GM23338 (cell line): ENCODE data around the gene CFAP74. TPM values are rescaled to one million over a fixed set of nuclear protein-coding genes. Genes with fewer than 3 reads are reported as not detected.

Experiments
- ATAC-seq: fragments of 200-7000 bp; cut with Tn5 transposase; 3 replicates; pipeline ENCODE4 v1.9.1; 2020
- DNase-seq: peaks from one replicate; pipeline ENCODE4 v3.0.0-alpha.2; 2015; ENCODE audit warnings: low spot score
- H2AFZ ChIP-seq: fragments of 200-600 bp; sonication (generic); 2 replicates; pipeline ENCODE4 v1.8.0; 2016; ENCODE audit warnings: antibody characterized with exemption, mild to moderate bottlenecking, moderate library complexity
- H3F3A ChIP-seq: fragments of 200-600 bp; sonication (generic); replicated peaks from 2 replicates; pipeline ENCODE4 v1.8.0; 2017; ENCODE audit warnings: antibody characterized with exemption, mixed run types, low read depth
- H3K27ac ChIP-seq: fragments of 200-600 bp; sonication (generic); 2 replicates; pipeline ENCODE4 v1.6.1; 2016; ENCODE audit warnings: low read depth
- H3K27me3 ChIP-seq: fragments of 200-600 bp; sonication (generic); 2 replicates; pipeline ENCODE4 v1.8.0; 2016; ENCODE audit warnings: mild to moderate bottlenecking, mixed run types, moderate library complexity; ENCODE audit not compliant: insufficient read depth
- H3K36me3 ChIP-seq: fragments of 200-600 bp; sonication (generic); 2 replicates; pipeline ENCODE4 v1.8.0; 2016; ENCODE audit warnings: mild to moderate bottlenecking; ENCODE audit not compliant: insufficient read depth
- H3K4me1 ChIP-seq: fragments of 200-600 bp; sonication (generic); 2 replicates; pipeline ENCODE4 v1.8.0; 2016; ENCODE audit warnings: mild to moderate bottlenecking, moderate library complexity; ENCODE audit not compliant: insufficient read depth
- H3K4me2 ChIP-seq: fragments of 200-600 bp; sonication (generic); 2 replicates; pipeline ENCODE4 v1.7.1; 2017; ENCODE audit warnings: mixed run types
- H3K4me3 ChIP-seq: fragments of 200-600 bp; sonication (generic); 2 replicates; pipeline ENCODE4 v1.6.1; 2016; ENCODE audit warnings: mixed run types
- H3K79me2 ChIP-seq: fragments of 200-600 bp; sonication (generic); replicated peaks from 2 replicates; pipeline ENCODE4 v1.8.0; 2017; ENCODE audit warnings: mild to moderate bottlenecking; ENCODE audit not compliant: insufficient read depth
- H3K9me2 ChIP-seq: fragments of 200-600 bp; sonication (generic); 2 replicates; pipeline ENCODE4 v1.8.0; 2017; ENCODE audit not compliant: insufficient read depth
- H4K20me1 ChIP-seq: fragments of 200-600 bp; sonication (generic); replicated peaks from 2 replicates; pipeline ENCODE4 v1.8.0; 2017; ENCODE audit warnings: mild to moderate bottlenecking; ENCODE audit not compliant: insufficient read depth
- H3K27ac Mint-ChIP-seq: 2 replicates; pipeline ENCODE4 v1.8.0; 2020; ENCODE audit warnings: inconsistent platforms, mild to moderate bottlenecking, moderate library complexity, mixed read lengths
- H3K27me3 Mint-ChIP-seq: 3 replicates; pipeline ENCODE4 v1.8.0; 2022; ENCODE audit warnings: low read depth, mild to moderate bottlenecking, moderate library complexity, mixed read lengths, inconsistent platforms; ENCODE audit not compliant: insufficient read depth, poor library complexity
- H3K36me3 Mint-ChIP-seq: 3 replicates; pipeline ENCODE4 v1.8.0; 2021; ENCODE audit warnings: low read depth, mild to moderate bottlenecking, inconsistent platforms, moderate library complexity, mixed read lengths
- H3K4me1 Mint-ChIP-seq: 3 replicates; pipeline ENCODE4 v1.8.0; 2020; ENCODE audit warnings: mild to moderate bottlenecking, inconsistent platforms, mixed read lengths
- H3K4me3 Mint-ChIP-seq: 3 replicates; pipeline ENCODE4 v1.8.0; 2021; ENCODE audit warnings: moderate library complexity, mild to moderate bottlenecking, inconsistent platforms, mixed read lengths
- H3K9me3 Mint-ChIP-seq: 3 replicates; pipeline ENCODE4 v1.8.0; 2020; ENCODE audit warnings: moderate library complexity, mild to moderate bottlenecking, inconsistent platforms, mixed read lengths
- CREB1 ChIP-seq: fragments of 250-450 bp; sonication (Bioruptor Pico); IDR thresholded peaks from 2 replicates; pipeline ENCODE4 v1.5.0; 2020; ENCODE audit warnings: low read depth, mild to moderate bottlenecking, moderate library complexity
- CTCF ChIP-seq, 2 experiments: fragments of 200-600 bp in 1 of 2; sonication (generic) in 1 of 2; conservative IDR thresholded peaks; 2 replicates each; pipeline versions ENCODE4 v1.5.1 to v1.6.1; 2016 to 2017; ENCODE audit warnings: antibody characterized with exemption in 2 of 2, low read depth in 2 of 2, mild to moderate bottlenecking in 2 of 2, moderate library complexity in 1 of 2
- ETS1 ChIP-seq: IDR thresholded peaks from 2 replicates; pipeline ENCODE4 v1.6.1; 2016; ENCODE audit warnings: antibody characterized with exemption
- EZH2 ChIP-seq: fragments of 200-600 bp; sonication (generic); IDR thresholded peaks from one replicate; pipeline ENCODE4 v1.8.0; 2017; ENCODE audit warnings: antibody characterized with exemption, mild to moderate bottlenecking, low read depth; ENCODE audit not compliant: unreplicated experiment
- EZH2phosphoT487 ChIP-seq: fragments of 200-600 bp; sonication (generic); IDR thresholded peaks from one replicate; pipeline ENCODE4 v1.8.1; 2018; ENCODE audit warnings: antibody characterized with exemption; ENCODE audit not compliant: unreplicated experiment
- JUNB ChIP-seq: IDR thresholded peaks from one replicate; pipeline ENCODE4 v1.6.1; 2016; ENCODE audit warnings: antibody characterized with exemption; ENCODE audit not compliant: unreplicated experiment
- NANOG ChIP-seq: IDR thresholded peaks from 2 replicates; pipeline ENCODE4 v1.6.1; 2016; ENCODE audit warnings: antibody characterized with exemption, borderline replicate concordance
- POLR2AphosphoS5 ChIP-seq: IDR thresholded peaks from 2 replicates; pipeline ENCODE4 v1.6.1; 2016; ENCODE audit warnings: antibody characterized with exemption, low read depth
- REST ChIP-seq: IDR thresholded peaks from one replicate; pipeline ENCODE4 v1.6.1; 2018; ENCODE audit warnings: antibody characterized with exemption; ENCODE audit not compliant: unreplicated experiment
- STAT1 ChIP-seq: IDR thresholded peaks from one replicate; pipeline ENCODE4 v1.6.1; 2016; ENCODE audit warnings: antibody characterized with exemption; ENCODE audit not compliant: unreplicated experiment
- ZNF114 ChIP-seq: fragments of 250-450 bp; sonication (Bioruptor Pico); IDR thresholded peaks from 2 replicates; pipeline ENCODE4 v1.5.0; 2020; ENCODE audit warnings: mild to moderate bottlenecking, moderate library complexity
- ZNF331 ChIP-seq: fragments of 250-450 bp; sonication (Bioruptor Pico); IDR thresholded peaks from 2 replicates; pipeline ENCODE4 v1.5.0; 2020; ENCODE audit warnings: low read depth, mild to moderate bottlenecking, moderate library complexity
- polyA plus RNA-seq: library from polyadenylated mRNA; unstranded; fragments of >200 nt; fragmentation: Nextera tagmentation; extraction: Ambion mirVana; gene quantifications from 2 replicates; pipeline ENCODE4 v1.2.1, GENCODE V29; 2016
- total RNA-seq: library from RNA; depleted of rRNA; stranded (reverse); fragments of >200 nt; shearing (Covaris generic); gene quantifications from 2 replicates; pipeline ENCODE4 v1.2.3, GENCODE V29; 2014

The CFAP74 gene
- total and polyA plus RNA-seq, 2 experiments from 2014 or later: 0.21 TPM; not detected in 1

- TF ChIP-seq CTCF (conservative IDR thresholded peaks at IDR 0.05; ENCODE audit: low read depth in 2 of 2): no peak
- no peak for TF ChIP-seq EZH2
Observed at GRCh38 chr1:2036287-2036686, 32.7 kb upstream of the CFAP74 start (continued).

- Mint-ChIP-seq H3K9me3 (no peaks in the 10 kb centered on the region), H3K4me3 (no peak overlapping the region), H3K4me1 (peaks cover 6% of the 10 kb centered on the region; the same call in 2 of the 3 replicates), H3K27me3 (peaks cover 2% of the 10 kb centered on the region), H3K27ac (no peak overlapping the region), H3K36me3 (no peaks in the 10 kb centered on the region)
- Histone ChIP-seq H3K36me3 (no peaks in the 10 kb centered on the region), H3K4me3 (no peak overlapping the region), H4K20me1 (no peaks in the 10 kb centered on the region), H3K79me2 (no peaks in the 10 kb centered on the region), H2AFZ (no peak overlapping the region), H3K4me2 (no peak overlapping the region), H3F3A (no peaks in the 10 kb centered on the region), H3K27ac (no peak overlapping the region), H3K9me2 (no peaks in the 10 kb centered on the region), H3K4me1 (no peaks in the 10 kb centered on the region), H3K27me3 (no peaks in the 10 kb centered on the region)
- ATAC-seq (no peak), DNase-seq (no peak)
- TF ChIP-seq ZNF331 (CRISPR knock-in tag): no peak
- no peak for TF ChIP-seq JUNB
- no peak for TF ChIP-seq CREB1 (CRISPR knock-in tag)
- TF ChIP-seq CTCF (conservative IDR thresholded peaks at IDR 0.05; ENCODE audit: low read depth in 2 of 2): no peak
- no peak for TF ChIP-seq REST
- no peak for TF ChIP-seq ZNF114 (CRISPR knock-in tag)
- no peak for TF ChIP-seq ETS1
- TF ChIP-seq STAT1: no peak
- TF ChIP-seq EZH2: no peak
- no peak for TF ChIP-seq NANOG
- no peak for TF ChIP-seq POLR2AphosphoS5
- no peak for TF ChIP-seq EZH2phosphoT487
Observed at GRCh38 chr1:2033165-2033564, 29.6 kb upstream of the CFAP74 start.
